B cell (primary cell): ENCODE results near the gene CD74. TPM values are rescaled to one million over a fixed set of nuclear protein-coding genes. Genes with fewer than 3 reads are reported as not detected.

Experiments used
- ATAC-seq: fragments of 200-7000 bp; cut with Tn5 transposase; one replicate; pipeline ENCODE4 v1.10.0; 2021; ENCODE audit warnings: low read depth, mild to moderate bottlenecking, moderate number of reproducible peaks, moderate library complexity
- CTCF ChIA-PET: fragments of 350-600 bp; sonication (Branson Sonifier 250); formaldehyde crosslinking; loops from one replicate; lab custom pipeline; 2021; ENCODE audit warnings: antibody characterized with exemption, inconsistent platforms; lab: Charles Lee
- POLR2A ChIA-PET: fragments of 350-600 bp; sonication (Branson Sonifier 250); formaldehyde crosslinking; loops from one replicate; lab custom pipeline; 2021; ENCODE audit warnings: antibody characterized with exemption; lab: Charles Lee
- DNase-seq: peaks from one replicate; pipeline ENCODE4 v3.0.0; 2013
- H2AFZ ChIP-seq: 2 replicates; pipeline ENCODE4 v1.6.1; 2012; ENCODE audit warnings: mild to moderate bottlenecking, low read depth, low read length; ENCODE audit not compliant: insufficient read depth, poor library complexity, severe bottlenecking
- H3K27ac ChIP-seq, 2 donors: 1 replicate in 1 of 2; 2 replicates in 1 of 2; pipeline ENCODE4 v1.5.1; 2012 to 2013; ENCODE audit warnings: low read length in 2 of 2, mild to moderate bottlenecking in 2 of 2, moderate library complexity in 1 of 2
- H3K27me3 ChIP-seq, 4 experiments: fragments of 200-600 bp in 1 of 4; sonication (generic) in 1 of 4; replicated peaks in 1 of 4; 1 replicate in 2 of 4; 2 replicates in 2 of 4; pipeline versions ENCODE4 v1.6.1 to v1.7.0; 2013 to 2016; ENCODE audit warnings: low read length in 3 of 4, mild to moderate bottlenecking in 2 of 4, mixed read lengths in 1 of 4, moderate library complexity in 1 of 4; ENCODE audit not compliant: insufficient read depth in 4 of 4, control insufficient read depth in 3 of 4; ENCODE audit errors: control extremely low read depth in 1 of 4
- H3K36me3 ChIP-seq, 2 experiments: replicated peaks in 1 of 2; 1 replicate in 1 of 2; 2 replicates in 1 of 2; pipeline versions ENCODE4 v1.6.1 to v1.7.1; 2013; ENCODE audit warnings: low read length in 1 of 2; ENCODE audit not compliant: insufficient read depth in 2 of 2, control insufficient read depth in 1 of 2; ENCODE audit errors: control extremely low read depth in 1 of 2, extremely low read depth in 1 of 2
- H3K4me1 ChIP-seq, 2 donors: fragments of 200-600 bp in 1 of 2; sonication (generic) in 1 of 2; 1 replicate in 1 of 2; 2 replicates in 1 of 2; pipeline versions ENCODE4 v1.5.1 to v1.6.1; 2013 to 2017; ENCODE audit warnings: low read length in 2 of 2; ENCODE audit not compliant: control insufficient read depth in 2 of 2, insufficient read depth in 2 of 2
- H3K4me2 ChIP-seq: replicated peaks from 2 replicates; pipeline ENCODE3; 2012; ENCODE audit warnings: mild to moderate bottlenecking, low read depth, low read length; ENCODE audit not compliant: poor library complexity, severe bottlenecking
- H3K4me3 ChIP-seq, 5 experiments: fragments of 200-600 bp in 1 of 5; sonication (generic) in 1 of 5; 1 replicate in 3 of 5; 2 replicates in 2 of 5; pipeline versions ENCODE4 v1.5.1 to v1.7.0; 2011 to 2016; ENCODE audit warnings: low read length in 4 of 5, mild to moderate bottlenecking in 4 of 5, low read depth in 2 of 5, control low read depth in 1 of 5, moderate library complexity in 1 of 5; ENCODE audit not compliant: insufficient read depth in 1 of 5; ENCODE audit errors: control extremely low read depth in 1 of 5, extremely low read depth in 1 of 5
- H3K79me2 ChIP-seq: fragments of 200-600 bp; sonication (generic); one replicate; pipeline ENCODE4 v1.6.0; 2016; ENCODE audit warnings: low read length; ENCODE audit not compliant: control insufficient read depth, insufficient read depth
- H3K9ac ChIP-seq: fragments of 200-600 bp; sonication (generic); 2 replicates; pipeline ENCODE4 v1.6.1; 2017; ENCODE audit warnings: mild to moderate bottlenecking, low read length, moderate library complexity
- H3K9me3 ChIP-seq, 3 donors: one replicate each; pipeline versions ENCODE4 v1.6.1 to v1.7.1; 2013; ENCODE audit warnings: low read length in 2 of 3; ENCODE audit not compliant: control insufficient read depth in 2 of 3, insufficient read depth in 1 of 3; ENCODE audit errors: control extremely low read depth in 1 of 3
- H4K20me1 ChIP-seq: 2 replicates; pipeline ENCODE4 v1.6.0; 2012; ENCODE audit warnings: mild to moderate bottlenecking, low read length; ENCODE audit not compliant: insufficient read depth, control insufficient read depth, poor library complexity, severe bottlenecking
- H3K27ac Mint-ChIP-seq: one replicate; pipeline ENCODE4 v1.8.0; 2021; ENCODE audit warnings: mixed read lengths
- H3K27me3 Mint-ChIP-seq: one replicate; pipeline ENCODE4 v1.8.0; 2021; ENCODE audit warnings: mixed read lengths
- H3K4me1 Mint-ChIP-seq: one replicate; pipeline ENCODE4 v1.8.0; 2021; ENCODE audit warnings: mixed read lengths
- H3K4me3 Mint-ChIP-seq: one replicate; pipeline ENCODE4 v1.8.0; 2021; ENCODE audit warnings: mixed read lengths
- H3K9me3 Mint-ChIP-seq: one replicate; pipeline ENCODE4 v1.8.0; 2022; ENCODE audit warnings: mixed read lengths; ENCODE audit not compliant: insufficient read depth
- EZH2 ChIP-seq: IDR thresholded peaks from 2 replicates; pipeline ENCODE4 v1.6.1; 2012; ENCODE audit warnings: borderline replicate concordance, low read depth, mild to moderate bottlenecking, moderate library complexity, low read length; ENCODE audit not compliant: insufficient read depth, poor library complexity, severe bottlenecking
- whole genome bisulfite sequencing: methylation state at CpG from one replicate; pipeline ENCODE4 v1.1.5; 2013; ENCODE audit warnings: missing lambda C conversion rate; ENCODE audit not compliant: insufficient coverage; 5-methylcytosine and 5-hydroxymethylcytosine counted together
- intact Hi-C: fragments of 100-400 bp; cut with micrococcal nuclease; formaldehyde crosslinking; loops from one replicate; pipeline ENCODE4 v1.10.0; 2022
- polyA plus RNA-seq: library from polyadenylated mRNA; depleted of rRNA; stranded (reverse); fragments of >200 nt; gene quantifications from 2 replicates; pipeline ENCODE4 v1.2.3, GENCODE V29; 2012
- total RNA-seq, 2 donors: library from RNA; stranded (reverse); fragments of 120-200 nt in 1 of 2; gene quantifications; 1 replicate in 1 of 2; 2 replicates in 1 of 2; pipeline versions ENCODE4 v1.2.3 to v1.2.4, GENCODE V29; 2013 to 2022
- TF ChIP-seq, protein P1 (sequence below): fragments of 200-600 bp; IDR thresholded peaks from one replicate; pipeline ENCODE4 v1.8.0; 2022; ENCODE audit warnings: antibody characterized with exemption, mild to moderate bottlenecking

The CD74 gene
- total and polyA plus RNA-seq, 2 donors (not counting 1 experiment from before 2014, with no cell fraction given): 5,670 to 14,307 TPM

- no peak for DNase-seq
- intact Hi-C loops: loop anchor here (10.0 kb wide), 1 partner anchor 206 kb away; no protein-coding TSS in a partner anchor
These were observed 54.2 kb downstream of the CD74 start for GRCh38 chr5:150358261-150359095.

More at GRCh38 chr5:150358261-150359095, 54.2 kb downstream of the CD74 start:
- Histone ChIP-seq H3K4me3 (peak overlapping the region; percentile 53 to 77 (median 69)), H4K20me1 (peaks cover 50% of the 10 kb centered on the region), H3K4me2 (peak overlapping the region; percentile 95), H3K4me1 (peaks cover 37 to 58% of the 10 kb centered on the region in 2 donors), H3K79me2 (peaks cover 53% of the 10 kb centered on the region), H2AFZ (peak overlapping the region; percentile 79), H3K27ac (peak overlapping the region in 1 of 2 donors; percentile 68), H3K9ac (peak overlapping the region; percentile 89), H3K36me3 (peaks cover 0 to 30% of the 10 kb centered on the region in 2 experiments), H3K27me3 (no peaks in the 10 kb centered on the region), H3K9me3 (no peaks in the 10 kb centered on the region)
- Mint-ChIP-seq H3K27ac (peak overlapping the region; percentile 81), H3K27me3 (no peaks in the 10 kb centered on the region), H3K4me3 (peak overlapping the region; percentile 90), H3K9me3 (no peaks in the 10 kb centered on the region), H3K4me1 (peaks cover 54% of the 10 kb centered on the region)
- WGBS: 76% methylated on average over 20 of the region's 23 CpGs
- ChIA-PET CTCF (interaction anchor here (1.0 to 1.2 kb wide), 2 partner anchors 41 to 52 kb away, joined by 3 read pairs; no protein-coding TSS in a partner anchor), POLR2A (interaction anchor here (1.1 to 1.2 kb wide), 4 partner anchors 52 to 128 kb away, joined by 3 to 5 read pairs (median 4); partner anchors contain the start of gene RPS14)
- ATAC-seq: no peak
- TF ChIP-seq, protein P1, sequence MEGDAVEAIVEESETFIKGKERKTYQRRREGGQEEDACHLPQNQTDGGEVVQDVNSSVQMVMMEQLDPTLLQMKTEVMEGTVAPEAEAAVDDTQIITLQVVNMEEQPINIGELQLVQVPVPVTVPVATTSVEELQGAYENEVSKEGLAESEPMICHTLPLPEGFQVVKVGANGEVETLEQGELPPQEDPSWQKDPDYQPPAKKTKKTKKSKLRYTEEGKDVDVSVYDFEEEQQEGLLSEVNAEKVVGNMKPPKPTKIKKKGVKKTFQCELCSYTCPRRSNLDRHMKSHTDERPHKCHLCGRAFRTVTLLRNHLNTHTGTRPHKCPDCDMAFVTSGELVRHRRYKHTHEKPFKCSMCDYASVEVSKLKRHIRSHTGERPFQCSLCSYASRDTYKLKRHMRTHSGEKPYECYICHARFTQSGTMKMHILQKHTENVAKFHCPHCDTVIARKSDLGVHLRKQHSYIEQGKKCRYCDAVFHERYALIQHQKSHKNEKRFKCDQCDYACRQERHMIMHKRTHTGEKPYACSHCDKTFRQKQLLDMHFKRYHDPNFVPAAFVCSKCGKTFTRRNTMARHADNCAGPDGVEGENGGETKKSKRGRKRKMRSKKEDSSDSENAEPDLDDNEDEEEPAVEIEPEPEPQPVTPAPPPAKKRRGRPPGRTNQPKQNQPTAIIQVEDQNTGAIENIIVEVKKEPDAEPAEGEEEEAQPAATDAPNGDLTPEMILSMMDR: no peak
- TF ChIP-seq EZH2: no peak
